NT2/D1 (cell line): Measurements from ENCODE around the gene CHRNA3.

ENCODE experiments used
- YY1 ChIP-seq: IDR thresholded peaks from 2 replicates; pipeline ENCODE4 v1.6.1; 2011; ENCODE audit not compliant: insufficient read length, insufficient read depth
- ZNF274 ChIP-seq: IDR thresholded peaks from 2 replicates; pipeline ENCODE4 v1.6.1; 2011; ENCODE audit warnings: mild to moderate bottlenecking, low read depth, low read length

DNA sequence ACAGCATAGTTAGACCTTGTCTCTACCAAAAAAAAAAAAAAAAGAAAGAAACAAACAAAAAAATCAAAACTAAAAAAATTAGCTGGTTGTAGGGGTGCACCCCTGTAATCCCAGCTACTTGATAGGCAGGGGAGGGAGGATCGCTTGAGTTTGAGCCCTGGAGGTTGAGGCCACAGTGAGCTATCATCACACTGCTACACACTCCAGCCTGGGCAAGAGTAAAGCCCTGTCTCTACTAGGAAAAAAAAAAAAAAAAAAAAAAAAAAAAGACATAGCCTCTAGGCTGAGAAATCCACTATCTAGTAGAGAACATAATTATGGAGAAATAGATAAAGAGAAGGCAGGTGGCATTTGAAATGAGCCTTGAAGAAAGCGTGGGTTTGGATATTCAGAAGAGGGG, 57.7 kb downstream of the CHRNA3 start:
- TF ChIP-seq ZNF274: no peak
- no peak for TF ChIP-seq YY1
